GM08714 (cell line): ENCODE measurements around the gene NT5C3A.
"Not testable (repeated sequence)": the region's sequence is repeated elsewhere in the genome, so short reads cannot be mapped to it uniquely, and the experiment has no call there.

Experiments
- H3K4me3 ChIP-seq: fragments of 200-500 bp; sonication (Bioruptor generic); 2 replicates; pipeline ENCODE4 v1.5.1; 2014; ENCODE audit warnings: mild to moderate bottlenecking, low read length, inconsistent platforms
- ZNF274 ChIP-seq: IDR thresholded peaks from 2 replicates; pipeline ENCODE4 v1.6.1; 2012; ENCODE audit warnings: mild to moderate bottlenecking, low read depth, low read length

Gene NT5C3A

GRCh38 chr7:33062023-33062781 is at the start of gene NT5C3A:
Gene NT5C3A (minus strand): TSS chr7:33062776. CDS start chr7:33062705, 71 bp downstream.
- peak within 1 kb of the TSS; percentile 100 for H3K4me3 ChIP-seq

GRCh38 chr7:33111614-33112013 is 49.0 kb upstream of the NT5C3A start:
- TF ChIP-seq ZNF274 = no peak
- H3K4me3 ChIP-seq = no peak overlapping the region

More at GRCh38 chr7:33062023-33062781, at the start of gene NT5C3A:
- no peak for TF ChIP-seq ZNF274

DNA sequence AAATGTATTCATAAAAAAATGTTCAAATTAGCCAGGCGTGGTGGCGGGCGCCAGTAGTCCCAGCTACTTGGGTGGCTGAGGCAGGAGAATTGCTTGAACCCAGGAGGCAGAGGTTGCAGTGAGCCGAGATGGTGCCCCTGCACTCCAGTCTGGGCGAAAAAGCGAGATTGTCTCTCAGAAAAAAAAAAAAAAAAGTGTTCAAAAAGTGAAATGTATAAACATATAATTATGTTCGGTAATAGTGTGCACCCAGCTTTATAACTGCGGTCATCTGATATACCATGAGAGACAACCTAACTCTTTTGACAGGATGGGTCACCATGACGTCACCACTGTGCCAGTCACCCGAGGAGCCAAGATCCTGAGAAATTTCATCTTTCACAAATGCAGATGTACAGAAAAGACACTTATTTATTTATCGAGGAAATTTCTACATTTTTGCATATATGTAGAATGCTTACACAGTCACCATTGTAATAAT is 47.2 kb upstream of the NT5C3A start:
- TF ChIP-seq ZNF274 = no peak

DNA sequence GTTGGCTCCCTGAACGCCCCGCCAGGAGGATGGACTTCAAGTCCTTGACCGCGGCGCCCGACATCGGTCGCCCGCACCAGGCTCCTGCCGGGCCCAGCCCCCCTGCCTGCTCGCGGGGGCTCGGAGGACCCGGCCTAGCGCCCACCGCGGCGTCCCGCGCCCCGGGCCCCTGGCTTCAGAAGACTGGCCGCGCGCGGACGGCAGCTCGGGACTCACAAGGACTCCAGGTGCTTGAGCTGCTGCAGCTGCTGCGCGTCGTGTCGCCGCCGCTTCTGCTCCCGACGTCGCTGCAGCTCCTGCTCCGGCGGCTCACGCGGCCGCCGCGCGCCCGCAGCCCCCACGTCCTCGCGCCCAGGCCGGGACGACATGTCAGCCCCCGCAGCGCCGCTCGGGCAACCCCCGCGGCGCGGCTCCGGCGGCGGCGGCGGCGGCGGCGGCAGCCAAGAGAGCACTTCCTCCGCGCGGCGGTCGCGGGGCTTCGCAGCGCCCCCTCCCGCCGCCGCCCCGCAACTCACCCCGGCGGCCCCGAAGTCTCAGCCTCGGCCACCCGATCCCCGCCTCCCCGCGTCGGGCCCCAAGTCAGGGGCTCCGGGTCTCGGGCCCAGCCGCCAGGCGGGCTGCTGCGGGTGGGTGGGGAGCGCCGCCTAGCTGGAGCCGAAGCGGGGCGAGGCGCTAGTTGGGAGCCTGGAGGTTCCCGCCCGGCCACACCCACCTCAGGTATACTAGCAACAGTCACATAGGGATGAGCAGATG is 46.6 kb upstream of the NT5C3A start, which contains the start of gene RP9:
TSS of gene RP9 (minus strand) at position 400 of the 753 bp plus-strand sequence. CDS start at position 368, 32 bp downstream.
- peak within 1 kb of the TSS; percentile 97 for H3K4me3 ChIP-seq
- TF ChIP-seq ZNF274 = no peak

More for the DNA sequence above, 47.2 kb upstream of the NT5C3A start:
- peak overlapping the region; percentile 40; the same call in 1 of the 2 replicates for H3K4me3 ChIP-seq

- no peak for TF ChIP-seq ZNF274
- peak overlapping the region; percentile 97 for H3K4me3 ChIP-seq
Measured at GRCh38 chr7:33108554-33109004, 46.0 kb upstream of the NT5C3A start.

DNA sequence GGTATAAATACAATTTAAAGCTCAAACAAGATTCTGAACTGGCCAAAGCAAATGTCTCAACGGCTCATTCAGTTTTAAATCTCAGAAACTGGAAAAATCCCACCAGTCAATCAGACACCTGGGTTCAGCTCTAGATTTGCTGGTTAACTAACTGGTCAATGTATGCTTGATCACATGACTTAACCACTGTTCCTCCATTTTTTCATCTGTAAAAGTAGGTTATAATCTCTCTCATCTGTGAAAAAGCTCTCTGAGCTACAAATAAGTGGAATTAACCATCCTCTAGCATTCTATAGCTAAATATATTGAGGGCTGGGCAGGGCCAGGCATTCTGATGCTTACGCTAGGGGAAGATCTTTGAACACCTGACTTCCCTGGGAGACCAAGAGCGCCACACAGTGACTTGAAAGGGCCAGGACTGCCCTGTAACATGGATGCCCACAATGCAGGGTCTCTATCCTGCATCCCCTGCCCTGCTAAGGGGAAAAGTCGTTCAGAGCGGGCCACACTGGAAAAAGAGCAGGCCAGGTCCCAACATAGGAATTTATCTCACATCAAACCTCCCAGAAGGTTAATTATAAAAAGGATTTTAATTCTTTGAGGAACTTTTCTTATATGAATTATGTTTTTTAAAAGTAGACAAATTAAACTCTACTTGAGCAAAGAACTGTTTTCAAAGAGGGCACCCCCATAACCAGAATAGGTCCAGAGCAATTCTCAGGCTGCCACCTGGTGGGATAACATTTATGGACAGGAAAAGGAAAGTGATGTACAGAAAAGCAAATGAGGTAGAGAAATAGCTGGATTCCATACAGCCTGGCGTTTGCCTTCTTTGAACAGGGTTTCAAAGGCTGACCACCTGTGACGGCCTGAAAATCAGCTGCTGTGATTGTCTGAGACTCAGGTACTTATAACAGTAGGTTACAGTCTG is 44.8 kb upstream of the NT5C3A start:
- H3K4me3 ChIP-seq = peak overlapping the region; percentile 97
- TF ChIP-seq ZNF274 = no peak

DNA sequence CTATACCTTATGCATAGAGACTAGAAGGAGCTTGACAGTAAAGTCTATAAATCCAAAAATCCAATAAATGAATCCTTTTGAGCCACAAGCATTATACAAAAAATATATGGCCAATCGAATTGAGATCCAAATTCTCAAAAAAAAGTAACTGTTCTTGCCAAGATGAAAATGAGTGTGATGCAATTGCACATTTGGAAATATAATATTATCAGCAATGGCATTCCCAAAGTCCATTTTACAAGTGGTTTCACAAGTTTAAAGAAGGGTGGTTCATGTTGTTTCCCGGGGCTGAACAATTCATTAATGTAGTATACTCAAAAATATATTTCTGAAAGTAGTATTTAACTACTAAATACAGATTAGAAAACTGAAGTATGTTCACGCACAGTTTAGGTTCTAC is 39.3 kb upstream of the NT5C3A start:
- TF ChIP-seq ZNF274 = no peak
- no peak overlapping the region for H3K4me3 ChIP-seq

DNA sequence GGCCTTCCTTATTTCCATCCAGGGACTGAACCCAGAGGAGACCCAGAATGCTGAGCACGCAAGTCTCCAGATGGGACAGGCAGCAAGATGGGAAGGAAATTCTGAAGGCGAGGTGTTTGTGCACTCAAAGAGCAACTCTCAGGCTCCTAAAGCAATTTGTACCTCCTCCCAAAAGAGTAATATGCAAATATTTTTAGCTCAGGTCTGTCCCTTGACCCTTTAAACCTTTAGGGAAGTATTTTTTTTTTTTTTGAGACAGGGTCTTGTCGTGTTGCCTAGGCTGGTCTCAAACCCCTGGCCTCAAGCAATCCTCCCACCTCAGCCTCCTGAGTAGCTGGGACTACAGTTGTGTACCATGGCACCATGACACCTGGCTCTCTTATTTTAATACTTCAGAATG is 38.2 kb upstream of the NT5C3A start:
- H3K4me3 ChIP-seq = no peak overlapping the region
- TF ChIP-seq ZNF274 = no peak

DNA sequence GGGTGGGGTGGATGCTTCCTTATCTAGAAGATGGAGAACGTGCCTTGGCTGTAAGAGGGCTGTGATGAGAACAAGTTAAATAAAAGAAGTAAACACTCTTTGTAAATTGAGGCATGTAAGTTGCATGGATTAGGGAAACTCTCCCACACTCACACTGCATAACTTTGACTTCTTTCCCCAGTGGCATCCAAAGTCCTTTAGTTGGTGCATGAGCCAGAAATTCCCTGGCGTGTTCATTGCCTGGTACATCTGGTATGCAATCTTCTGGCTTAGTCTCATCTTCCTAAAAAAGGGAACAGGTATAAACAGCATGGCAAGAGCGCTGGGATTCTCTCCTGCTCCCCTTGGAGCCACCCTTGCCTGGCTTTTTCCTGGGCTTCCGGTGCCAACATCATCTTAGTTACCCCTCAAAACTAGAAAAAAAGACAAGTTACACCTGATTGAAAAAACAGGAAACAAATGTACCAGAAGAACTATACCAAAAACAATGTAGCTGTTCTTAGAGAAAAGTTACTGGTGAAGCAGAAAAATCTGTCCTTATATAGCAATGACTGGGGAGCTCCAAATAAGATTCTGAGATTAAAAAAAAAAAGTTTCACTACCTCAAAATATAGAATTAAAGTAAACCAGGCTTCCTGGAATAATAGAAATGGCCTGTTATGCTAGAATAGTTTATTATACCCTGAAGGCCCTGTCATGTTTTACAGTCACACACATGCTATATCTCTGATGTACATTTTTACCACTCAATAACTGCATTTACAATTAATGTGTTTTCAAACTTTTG is 36.8 kb upstream of the NT5C3A start:
- TF ChIP-seq ZNF274 = no peak
- no peak overlapping the region for H3K4me3 ChIP-seq

DNA sequence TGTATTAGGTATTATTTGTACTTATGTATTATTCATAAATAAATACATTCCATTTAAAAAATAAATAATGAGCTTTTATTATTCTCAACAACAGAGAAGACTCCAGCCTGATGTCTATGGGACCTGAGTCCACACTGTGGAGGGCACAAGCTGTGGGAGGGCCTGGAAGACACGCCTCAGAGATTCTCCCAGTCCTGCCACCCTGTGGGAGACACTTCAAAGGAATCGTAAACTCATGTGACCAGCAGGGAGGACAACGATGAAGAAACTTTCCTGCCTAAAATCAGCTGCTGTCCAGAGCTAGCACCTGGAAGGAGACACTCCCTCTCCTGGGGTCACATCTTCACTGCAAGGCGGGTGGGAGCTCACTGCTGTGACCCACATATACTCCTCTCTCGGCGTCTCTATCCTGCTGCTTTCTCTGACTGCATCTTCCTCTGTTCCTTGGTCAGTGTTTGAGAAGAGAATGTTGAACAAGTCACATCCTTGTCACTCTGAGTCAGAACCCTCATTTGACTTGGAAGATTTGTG is 32.2 kb upstream of the NT5C3A start:
- H3K4me3 ChIP-seq = not testable (repeated sequence)

DNA sequence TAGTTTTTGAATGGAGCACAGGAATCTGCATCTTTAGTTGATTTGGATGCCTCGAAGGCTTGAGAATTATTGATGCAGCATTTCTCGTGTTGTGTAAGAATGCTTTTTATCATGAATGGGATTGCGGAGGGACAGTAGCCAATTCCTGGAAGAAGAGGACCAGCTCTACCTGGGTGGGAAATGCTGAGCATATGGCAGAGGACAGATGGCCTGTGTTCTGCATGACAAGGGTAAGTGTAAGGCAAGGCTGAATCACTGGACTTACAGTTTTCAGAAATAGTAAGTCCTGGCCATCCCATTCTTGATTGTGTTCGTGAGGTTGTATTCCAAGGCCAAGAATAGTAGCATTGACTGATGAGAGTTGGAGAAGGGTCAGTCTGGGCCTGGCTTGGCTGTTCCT is 30.7 kb upstream of the NT5C3A start:
- no peak overlapping the region for H3K4me3 ChIP-seq
- no peak for TF ChIP-seq ZNF274

DNA sequence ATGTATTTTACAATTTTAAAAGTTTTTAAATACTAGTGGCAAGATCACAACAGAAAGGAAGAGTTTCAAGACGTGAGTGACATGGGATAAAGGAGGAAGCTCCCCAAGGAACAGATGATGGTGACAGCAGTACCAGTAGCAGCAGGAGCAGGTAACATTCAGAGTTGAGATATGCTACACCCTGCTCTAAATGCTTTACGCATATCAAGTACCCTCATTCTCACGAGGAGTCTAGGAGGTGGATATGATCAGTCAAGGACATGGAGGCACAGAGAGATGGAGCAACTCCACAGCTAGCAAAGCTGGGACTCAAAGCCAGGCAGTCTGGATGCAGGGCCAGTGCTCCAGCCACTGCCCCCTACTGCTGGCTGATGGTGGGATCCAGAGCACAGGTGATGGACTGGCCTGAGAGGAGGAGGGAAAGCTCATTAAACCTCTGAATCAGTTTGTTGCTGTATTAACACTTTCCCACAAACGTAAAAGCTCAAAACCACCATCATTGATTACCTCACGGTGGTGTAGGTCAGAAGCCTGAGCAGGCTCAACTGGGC is 29.1 kb upstream of the NT5C3A start:
- no peak for TF ChIP-seq ZNF274
- H3K4me3 ChIP-seq = no peak overlapping the region
